K562 (cell line): ENCODE measurements around the gene DOP1B. TPM values are rescaled to one million over a fixed set of nuclear protein-coding genes. Genes with fewer than 3 reads are reported as not detected.

Experiments
- ERF ChIP-seq: fragments of 450-650 bp; formaldehyde crosslinking; IDR thresholded peaks from 2 replicates; pipeline ENCODE4 v1.4.0; 2020; ENCODE audit warnings: mild to moderate bottlenecking, mixed read lengths
- ESRRA ChIP-seq: fragments of 450-650 bp; IDR thresholded peaks from 2 replicates; pipeline ENCODE4 v1.6.1; 2014; ENCODE audit warnings: low read depth, mild to moderate bottlenecking, moderate library complexity, borderline replicate concordance
- FOXA3 ChIP-seq, 2 experiments: fragments of 450-650 bp in 1 of 2; sonication (generic) in 1 of 2; formaldehyde crosslinking; IDR thresholded peaks in 1 of 2; conservative IDR thresholded peaks in 1 of 2; 2 replicates each; pipeline versions ENCODE4 v1.4.0 to v1.8.0; 2020 to 2022; ENCODE audit warnings: mild to moderate bottlenecking in 2 of 2, missing genetic modification reagents in 1 of 2
- FOXM1 ChIP-seq, 2 experiments: fragments of 450-650 bp in 1 of 2; sonication (generic) in 1 of 2; formaldehyde crosslinking in 1 of 2; IDR thresholded peaks; 2 replicates each; pipeline versions ENCODE4 v1.6.1 to v1.9.0; 2017 to 2022; ENCODE audit warnings: low read depth in 2 of 2, mild to moderate bottlenecking in 2 of 2, missing genetic modification reagents in 1 of 2, moderate library complexity in 1 of 2
- GABPA ChIP-seq: fragments of 200-800 bp; sonication (Bioruptor generic); conservative IDR thresholded peaks from 2 replicates; pipeline ENCODE4 v1.6.1; 2016; ENCODE audit warnings: low read depth, missing genetic modification characterization, missing compliant biosample characterization
- KDM5B ChIP-seq: fragments of 200-600 bp; sonication (generic); IDR thresholded peaks from 2 replicates; pipeline ENCODE4 v1.6.1; 2012; ENCODE audit warnings: low read depth, mild to moderate bottlenecking, moderate library complexity, low read length, control low read depth, inconsistent platforms; ENCODE audit not compliant: insufficient replicate concordance
- NCOA2 ChIP-seq, 2 experiments: fragments of 450-650 bp; IDR thresholded peaks; 2 replicates each; pipeline ENCODE4 v1.6.1; 2018; ENCODE audit warnings: mild to moderate bottlenecking in 2 of 2, moderate library complexity in 1 of 2; ENCODE audit not compliant: partially characterized antibody in 2 of 2
- NCOA6 ChIP-seq: fragments of 450-650 bp; IDR thresholded peaks from 2 replicates; pipeline ENCODE4 v1.6.1; 2017; ENCODE audit warnings: mild to moderate bottlenecking
- NFRKB ChIP-seq: fragments of 450-650 bp; IDR thresholded peaks from 2 replicates; pipeline ENCODE4 v1.6.1; 2016; ENCODE audit warnings: low read depth
- PHF20 ChIP-seq: fragments of 450-650 bp; IDR thresholded peaks from 2 replicates; pipeline ENCODE4 v1.6.1; 2018; ENCODE audit not compliant: partially characterized antibody
- PHF8 ChIP-seq: fragments of 200-600 bp; sonication (generic); IDR thresholded peaks from 2 replicates; pipeline ENCODE4 v1.6.1; 2012; ENCODE audit warnings: mixed run types, mild to moderate bottlenecking, inconsistent platforms, low read length, moderate library complexity, borderline replicate concordance
- SRF ChIP-seq, 2 experiments: fragments of 250-450, 450-650 bp in 1 of 2; sonication (Bioruptor Pico) in 1 of 2; sonication (generic) in 1 of 2; formaldehyde crosslinking; IDR thresholded peaks; 2 replicates each; pipeline versions ENCODE4 v1.5.0 to v1.5.1; 2020 to 2022; ENCODE audit warnings: mild to moderate bottlenecking in 1 of 2, missing genetic modification reagents in 1 of 2
- TAF7 ChIP-seq: fragments of 450-650 bp; IDR thresholded peaks from 2 replicates; pipeline ENCODE4 v1.6.1; 2016; ENCODE audit warnings: missing genetic modification characterization, missing compliant biosample characterization
- TBP ChIP-seq: optimal IDR thresholded peaks from 2 replicates; pipeline ENCODE3; 2011; ENCODE audit warnings: low read depth, low read length, improper control_type of control experiment
- TEAD1 ChIP-seq, 2 experiments: fragments of 450-650 bp in 1 of 2; sonication (generic) in 1 of 2; formaldehyde crosslinking; IDR thresholded peaks; 2 replicates each; pipeline versions ENCODE4 v1.4.0 to v1.8.0; 2020 to 2022; ENCODE audit warnings: mild to moderate bottlenecking in 2 of 2, missing genetic modification reagents in 1 of 2
- TFAP4 ChIP-seq: sonication (generic); formaldehyde crosslinking; IDR thresholded peaks from 2 replicates; pipeline ENCODE4 v1.8.0; 2022; ENCODE audit warnings: missing genetic modification reagents, mild to moderate bottlenecking, moderate library complexity, borderline replicate concordance
- ZBTB17 ChIP-seq: fragments of 450-650 bp; formaldehyde crosslinking; IDR thresholded peaks from 2 replicates; pipeline ENCODE4 v1.4.0; 2020; ENCODE audit warnings: mild to moderate bottlenecking
- ZNF121 ChIP-seq: sonication (generic); formaldehyde crosslinking; conservative IDR thresholded peaks from 2 replicates; pipeline ENCODE4 v1.8.0; 2022; ENCODE audit warnings: missing genetic modification reagents
- ZNF175 ChIP-seq: fragments of 200-800 bp; sonication (Bioruptor generic); IDR thresholded peaks from 2 replicates; pipeline ENCODE4 v1.6.1; 2016; ENCODE audit warnings: low read depth, mild to moderate bottlenecking, missing genetic modification characterization, missing compliant biosample characterization
- ZNF699 ChIP-seq: fragments of 250-450 bp; sonication (Bioruptor Pico); IDR thresholded peaks from 2 replicates; pipeline ENCODE4 v1.8.0; 2021; ENCODE audit warnings: mild to moderate bottlenecking, moderate library complexity; ENCODE audit not compliant: insufficient replicate concordance
- ZNF740 ChIP-seq, 3 experiments: fragments of 200-800 bp in 1 of 3; sonication (Bioruptor generic) in 1 of 3; sonication (generic) in 1 of 3; formaldehyde crosslinking in 1 of 3; IDR thresholded peaks; 2 replicates each; pipeline versions ENCODE4 v1.6.1 to v1.8.0; 2016 to 2022; ENCODE audit warnings: mild to moderate bottlenecking in 2 of 3, missing compliant biosample characterization in 2 of 3, missing genetic modification characterization in 2 of 3, missing genetic modification reagents in 1 of 3
- polyA plus RNA-seq, 8 experiments: library from polyadenylated mRNA; depleted of rRNA in 4 of 8; stranded (reverse) in 5 of 8; unstranded in 3 of 8; fragments of >200 nt; fragmentation: Nextera tagmentation in 2 of 8; fragmentation: Illumina TruSeq in 1 of 8; extraction: Ambion mirVana in 2 of 8; extraction: Trizol in 1 of 8; gene quantifications; 2 replicates each; pipeline versions ENCODE4 v1.2.1 to v1.2.3, GENCODE V29; 2011 to 2014; ENCODE audit warnings: inconsistent platforms in 1 of 8, missing spikeins in 1 of 8
- total RNA-seq, 7 experiments: library from RNA; depleted of rRNA in 6 of 7; stranded (reverse); fragments of >200 nt in 6 of 7; fragmentation: Illumina TruSeq in 2 of 7; extraction: Trizol in 2 of 7; gene quantifications; 2 replicates each; pipeline versions ENCODE4 v1.2.1 to v1.2.3, GENCODE V29; 2011 to 2021; ENCODE audit warnings: low replicate concordance in 1 of 7
- TF ChIP-seq, protein P1 (sequence below), 2 experiments: fragments of 200-800 bp in 1 of 2; sonication (Bioruptor generic) in 1 of 2; sonication (generic) in 1 of 2; formaldehyde crosslinking in 1 of 2; IDR thresholded peaks in 1 of 2; conservative IDR thresholded peaks in 1 of 2; 2 replicates each; pipeline versions ENCODE4 v1.5.0 to v1.6.1; 2016 to 2020; ENCODE audit warnings: missing compliant biosample characterization in 1 of 2, missing genetic modification characterization in 1 of 2, missing genetic modification reagents in 1 of 2

Gene DOP1B
- total and polyA plus RNA-seq, 9 of the 15 experiments (the other 6 are each of a cell fraction or from before 2014, with no cell fraction given) = 0.04 to 2.2 (median 0.68) TPM

- TF ChIP-seq ZNF699 (CRISPR knock-in tag) = no peak
- 0 out of 4 replicates have a peak, but pooled peaks of 1 of the 2 experiments have one; percentile 19 for TF ChIP-seq SRF (CRISPR knock-in tag; IDR thresholded peaks at IDR 0.05)
- TF ChIP-seq ZNF175 (CRISPR knock-in tag) = peak; percentile 65; the same call in 1 of the 2 replicates
- TF ChIP-seq NFRKB = no peak
- peak; percentile 64 for TF ChIP-seq KDM5B
- peak; percentile 53; the same call in 1 of the 2 replicates for TF ChIP-seq FOXM1 (IDR thresholded peaks at IDR 0.05; ENCODE audit: low read depth)
- no peak for TF ChIP-seq FOXM1 (CRISPR knock-in tag; IDR thresholded peaks at IDR 0.05; ENCODE audit: low read depth)
- TF ChIP-seq PHF20 = no peak
- TF ChIP-seq ZBTB17 = no peak
- TF ChIP-seq NCOA6 = no peak
- TF ChIP-seq PHF8 = peak; percentile 38; the same call in 1 of the 2 replicates
- peak; percentile 90 for TF ChIP-seq GABPA
- peak in 1 of 2 experiments; percentile 18; a peak in 1 of 4 replicates for TF ChIP-seq FOXA3 (CRISPR knock-in tag; conservative IDR thresholded peaks at IDR 0.05 in 1 of 2, IDR thresholded peaks at IDR 0.05 in 1 of 2)
- TF ChIP-seq TBP = peak; percentile 52
- TF ChIP-seq TEAD1 (CRISPR knock-in tag; IDR thresholded peaks at IDR 0.05) = peak in 1 of 2 experiments; percentile 48; a peak in 1 of 4 replicates
- TF ChIP-seq ERF (CRISPR knock-in tag) = no peak
- TF ChIP-seq ZNF121 (CRISPR knock-in tag) = peak; percentile 89
- TF ChIP-seq, protein P1, sequence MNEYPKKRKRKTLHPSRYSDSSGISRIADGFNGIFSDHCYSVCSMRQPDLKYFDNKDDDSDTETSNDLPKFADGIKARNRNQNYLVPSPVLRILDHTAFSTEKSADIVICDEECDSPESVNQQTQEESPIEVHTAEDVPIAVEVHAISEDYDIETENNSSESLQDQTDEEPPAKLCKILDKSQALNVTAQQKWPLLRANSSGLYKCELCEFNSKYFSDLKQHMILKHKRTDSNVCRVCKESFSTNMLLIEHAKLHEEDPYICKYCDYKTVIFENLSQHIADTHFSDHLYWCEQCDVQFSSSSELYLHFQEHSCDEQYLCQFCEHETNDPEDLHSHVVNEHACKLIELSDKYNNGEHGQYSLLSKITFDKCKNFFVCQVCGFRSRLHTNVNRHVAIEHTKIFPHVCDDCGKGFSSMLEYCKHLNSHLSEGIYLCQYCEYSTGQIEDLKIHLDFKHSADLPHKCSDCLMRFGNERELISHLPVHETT (CRISPR knock-in tag; conservative IDR thresholded peaks at IDR 0.05 in 1 of 2, IDR thresholded peaks at IDR 0.05 in 1 of 2) = peak in 1 of 2 experiments; percentile 62; a peak in 1 of 4 replicates
- peak; percentile 79 for TF ChIP-seq ESRRA
- 0 out of 2 replicates have a peak, but pooled peaks have one; percentile 28 for TF ChIP-seq ZNF740 (CRISPR knock-in tag; IDR thresholded peaks at IDR 0.05)
- no peak for TF ChIP-seq ZNF740 (tag; IDR thresholded peaks at IDR 0.05)
- TF ChIP-seq TAF7 (tag) = peak; percentile 80
- no peak for TF ChIP-seq NCOA2 (IDR thresholded peaks at IDR 0.05; ENCODE audit: partially characterized antibody in 2 of 2)
- no peak for TF ChIP-seq TFAP4 (CRISPR knock-in tag)
These were observed 6.6 kb upstream of the DOP1B start (continued) for GRCh38 chr21:36149788-36150711.
